ENCODE data around the gene TK2. TPM values are rescaled to one million over a fixed set of nuclear protein-coding genes. Genes with fewer than 3 reads are reported as not detected.

Gene TK2
- total RNA-seq, 1 donor from 2014 or later = 36.1 TPM

GRCh38 chr16:66575060-66575459, 25.1 kb upstream of the TK2 start:
- Histone ChIP-seq H3K4me1 (peaks cover 10% of the 10 kb centered on the region), H3K36me3 (no peaks in the 10 kb centered on the region), H3K4me3 (no peak overlapping the region), H3K9me3 (no peaks in the 10 kb centered on the region), H3K27ac (no peak overlapping the region), H3K27me3 (no peaks in the 10 kb centered on the region)
- no peak for TF ChIP-seq CTCF (IDR thresholded peaks at IDR 0.05)
- DNase-seq (no peak), ATAC-seq (no peak)
- intact Hi-C loops (cut with DNase I) = no loop called here

- no peaks in the 10 kb centered on the region for H3K36me3 ChIP-seq
- no peak overlapping the region for H3K27ac ChIP-seq
- DNase-seq = no peak
- ATAC-seq = no peak
- TF ChIP-seq CTCF (IDR thresholded peaks at IDR 0.05) = no peak
- no peaks in the 10 kb centered on the region for H3K27me3 ChIP-seq
- intact Hi-C loops (cut with DNase I) = no loop called here
- H3K4me1 ChIP-seq = peaks cover 10% of the 10 kb centered on the region
- H3K4me3 ChIP-seq = no peak overlapping the region
- H3K9me3 ChIP-seq = no peaks in the 10 kb centered on the region
Observed at GRCh38 chr16:66574531-66574930, 24.6 kb upstream of the TK2 start.

- DNase-seq = no peak
- no peak for TF ChIP-seq CTCF (IDR thresholded peaks at IDR 0.05)
- H3K27me3 ChIP-seq = no peaks in the 10 kb centered on the region
- ATAC-seq = peak; percentile 22
- H3K36me3 ChIP-seq = no peaks in the 10 kb centered on the region
- peaks cover 6% of the 10 kb centered on the region for H3K4me1 ChIP-seq
- H3K27ac ChIP-seq = no peak overlapping the region
- H3K9me3 ChIP-seq = no peaks in the 10 kb centered on the region
- intact Hi-C loops (cut with DNase I) = no loop called here
- no peak overlapping the region for H3K4me3 ChIP-seq
Observed at GRCh38 chr16:66574081-66574480, 24.2 kb upstream of the TK2 start.

GRCh38 chr16:66572356-66572755, 22.4 kb upstream of the TK2 start:
- intact Hi-C loops (cut with DNase I) = no loop called here
- ATAC-seq (peak; percentile 11), DNase-seq (no peak)
- no peak for TF ChIP-seq CTCF (IDR thresholded peaks at IDR 0.05)
- Histone ChIP-seq H3K4me1 (no peaks in the 10 kb centered on the region), H3K36me3 (peaks cover under 1% of the 10 kb centered on the region), H3K9me3 (no peaks in the 10 kb centered on the region), H3K27ac (no peak overlapping the region), H3K27me3 (no peaks in the 10 kb centered on the region), H3K4me3 (no peak overlapping the region)

GRCh38 chr16:66569827-66570405, 20.0 kb upstream of the TK2 start:
- intact Hi-C loops (cut with DNase I) = no loop called here
- H3K36me3 ChIP-seq = peaks cover 24% of the 10 kb centered on the region
- H3K9me3 ChIP-seq = no peaks in the 10 kb centered on the region
- no peak overlapping the region for H3K27ac ChIP-seq
- no peaks in the 10 kb centered on the region for H3K27me3 ChIP-seq
- no peak overlapping the region for H3K4me3 ChIP-seq
- DNase-seq = no peak
- no peak for TF ChIP-seq CTCF (IDR thresholded peaks at IDR 0.05)
- ATAC-seq = peak; percentile 63
- no peaks in the 10 kb centered on the region for H3K4me1 ChIP-seq

- Histone ChIP-seq H3K27me3 (no peaks in the 10 kb centered on the region), H3K36me3 (peaks cover 31% of the 10 kb centered on the region), H3K9me3 (no peaks in the 10 kb centered on the region), H3K4me3 (no peak overlapping the region), H3K27ac (no peak overlapping the region), H3K4me1 (no peaks in the 10 kb centered on the region)
- DNase-seq (no peak), ATAC-seq (no peak)
- intact Hi-C loops (cut with DNase I) = no loop called here
- no peak for TF ChIP-seq CTCF (IDR thresholded peaks at IDR 0.05)
Observed at GRCh38 chr16:66569131-66569530, 19.2 kb upstream of the TK2 start.
